SK-N-SH (cell line): ENCODE measurements around the gene GRK5. TPM values are rescaled to one million over a fixed set of nuclear protein-coding genes. Genes with fewer than 3 reads are reported as not detected.

Source experiments
- CTCF ChIA-PET: fragments of 300-600, 350-600 bp; formaldehyde crosslinking; extraction: SDS; loops from one replicate; lab custom pipeline; 2021; lab: Yijun Ruan, JAX
- POLR2A ChIA-PET: fragments of 350-600 bp; sonication (Branson Sonifier 250); formaldehyde crosslinking; extraction: SDS; loops from one replicate; lab custom pipeline; 2020; ENCODE audit warnings: antibody characterized with exemption, inconsistent platforms; lab: Yijun Ruan, JAX
- DNase-seq: peaks from one replicate; pipeline ENCODE4 v3.0.0; 2012
- H2AFZ ChIP-seq: fragments of 200-600 bp; sonication (generic); 2 replicates; pipeline ENCODE4 v1.8.1; 2016; ENCODE audit warnings: antibody characterized with exemption, mild to moderate bottlenecking, low read depth
- H3F3A ChIP-seq: fragments of 200-600 bp; sonication (generic); replicated peaks from 2 replicates; pipeline ENCODE3; 2016; ENCODE audit warnings: antibody characterized with exemption, mild to moderate bottlenecking; ENCODE audit not compliant: insufficient read depth
- H3K27ac ChIP-seq, 2 experiments: fragments of 200-500 bp in 1 of 2; fragments of 200-600 bp in 1 of 2; sonication (Bioruptor generic) in 1 of 2; sonication (generic), shearing (Covaris generic) in 1 of 2; 2 replicates each; pipeline versions ENCODE4 v1.5.1 to v1.6.1; 2014 to 2016; ENCODE audit warnings: low read depth in 2 of 2, inconsistent platforms in 1 of 2, low read length in 1 of 2, mild to moderate bottlenecking in 1 of 2, mixed read lengths in 1 of 2
- H3K27me3 ChIP-seq: fragments of 200-600 bp; sonication (generic), shearing (Covaris generic); 2 replicates; pipeline ENCODE4 v1.6.1; 2016; ENCODE audit warnings: mixed run types; ENCODE audit not compliant: insufficient read depth
- H3K36me3 ChIP-seq, 2 experiments: fragments of 200-500 bp in 1 of 2; fragments of 200-600 bp in 1 of 2; sonication (Bioruptor generic) in 1 of 2; sonication (generic) in 1 of 2; replicated peaks in 1 of 2; 2 replicates each; pipeline versions ENCODE3 to v1.5.1; 2014 to 2016; ENCODE audit warnings: low read length in 1 of 2, mild to moderate bottlenecking in 1 of 2; ENCODE audit not compliant: insufficient read depth in 2 of 2, control insufficient read depth in 1 of 2
- H3K4me1 ChIP-seq, 2 experiments: fragments of 200-500 bp in 1 of 2; fragments of 200-600 bp in 1 of 2; sonication (Bioruptor generic) in 1 of 2; sonication (generic), shearing (Covaris generic) in 1 of 2; 2 replicates each; pipeline versions ENCODE4 v1.5.1 to v1.6.1; 2014 to 2016; ENCODE audit warnings: low read depth in 1 of 2, low read length in 1 of 2, mixed run types in 1 of 2; ENCODE audit not compliant: insufficient read depth in 2 of 2, control insufficient read depth in 1 of 2
- H3K4me2 ChIP-seq: fragments of 200-600 bp; sonication (generic), shearing (Covaris generic); 2 replicates; pipeline ENCODE4 v1.6.1; 2017; ENCODE audit warnings: mixed run types
- H3K4me3 ChIP-seq, 2 experiments: fragments of 200-500 bp in 1 of 2; fragments of 200-600 bp in 1 of 2; sonication (Bioruptor generic) in 1 of 2; sonication (generic), shearing (Covaris generic) in 1 of 2; 2 replicates each; pipeline versions ENCODE4 v1.5.1 to v1.8.1; 2014 to 2016; ENCODE audit warnings: low read depth in 2 of 2, inconsistent platforms in 1 of 2, low read length in 1 of 2, mild to moderate bottlenecking in 1 of 2, mixed read lengths in 1 of 2, moderate library complexity in 1 of 2
- H3K79me2 ChIP-seq: fragments of 200-600 bp; sonication (generic); 2 replicates; pipeline ENCODE4 v1.8.1; 2017; ENCODE audit warnings: mild to moderate bottlenecking; ENCODE audit not compliant: insufficient read depth
- H3K9ac ChIP-seq: fragments of 200-600 bp; sonication (generic); 2 replicates; pipeline ENCODE4 v1.6.1; 2017; ENCODE audit warnings: mixed run types
- H3K9me2 ChIP-seq: fragments of 200-600 bp; sonication (generic); 2 replicates; pipeline ENCODE4 v1.6.1; 2017; ENCODE audit warnings: mixed run types
- H3K9me3 ChIP-seq: fragments of 200-600 bp; sonication (generic); 2 replicates; pipeline ENCODE4 v1.6.1; 2017; ENCODE audit warnings: mixed run types, mild to moderate bottlenecking, moderate library complexity
- H4K20me1 ChIP-seq: fragments of 200-600 bp; sonication (generic); 2 replicates; pipeline ENCODE4 v1.6.1; 2017; ENCODE audit warnings: mild to moderate bottlenecking, mixed run types; ENCODE audit not compliant: insufficient read depth
- ELF1 ChIP-seq: IDR thresholded peaks from 2 replicates; pipeline ENCODE4 v1.4.0; 2012
- EZH2phosphoT487 ChIP-seq: fragments of 200-600 bp; sonication (generic); IDR thresholded peaks from 2 replicates; pipeline ENCODE4 v1.6.1; 2017; ENCODE audit warnings: low read depth, mixed run types, mild to moderate bottlenecking, antibody characterized with exemption, moderate library complexity, borderline replicate concordance
- FOSL2 ChIP-seq: IDR thresholded peaks from 2 replicates; pipeline ENCODE4 v1.4.0; 2012; ENCODE audit warnings: low read depth, mild to moderate bottlenecking, moderate library complexity, borderline replicate concordance
- FOXJ3 ChIP-seq: sonication (generic); formaldehyde crosslinking; IDR thresholded peaks from 2 replicates; pipeline ENCODE4 v1.5.1; 2020; ENCODE audit warnings: mild to moderate bottlenecking, missing genetic modification reagents
- FOXM1 ChIP-seq: IDR thresholded peaks from 2 replicates; pipeline ENCODE4 v1.4.0; 2012; ENCODE audit warnings: low read depth, mild to moderate bottlenecking
- GABPA ChIP-seq: IDR thresholded peaks from 2 replicates; pipeline ENCODE4 v1.4.0; 2012; ENCODE audit warnings: low read depth, mild to moderate bottlenecking
- GATA2 ChIP-seq: sonication (generic); formaldehyde crosslinking; IDR thresholded peaks from 2 replicates; pipeline ENCODE4 v1.5.0; 2020; ENCODE audit warnings: mild to moderate bottlenecking, missing genetic modification reagents
- MXI1 ChIP-seq: IDR thresholded peaks from 2 replicates; pipeline ENCODE4 v1.6.1; 2012; ENCODE audit warnings: mild to moderate bottlenecking, low read depth, low read length, improper control_type of control experiment
- NRF1 ChIP-seq: IDR thresholded peaks from 2 replicates; pipeline ENCODE4 v1.6.1; 2012; ENCODE audit warnings: low read depth, mild to moderate bottlenecking, low read length
- RAD21 ChIP-seq: IDR thresholded peaks from 2 replicates; pipeline ENCODE4 v1.6.1; 2012; ENCODE audit warnings: mild to moderate bottlenecking, low read length
- RXRA ChIP-seq: IDR thresholded peaks from 2 replicates; pipeline ENCODE4 v1.4.0; 2012; ENCODE audit warnings: low read depth, mild to moderate bottlenecking, borderline replicate concordance
- SIN3A ChIP-seq: IDR thresholded peaks from 2 replicates; pipeline ENCODE4 v1.6.1; 2012; ENCODE audit warnings: low read depth, mild to moderate bottlenecking, low read length, moderate library complexity, borderline replicate concordance
- SMC3 ChIP-seq: IDR thresholded peaks from 2 replicates; pipeline ENCODE4 v1.6.1; 2012; ENCODE audit warnings: low read depth, low read length, improper control_type of control experiment
- TAF1 ChIP-seq: IDR thresholded peaks from 2 replicates; pipeline ENCODE4 v1.6.1; 2012; ENCODE audit warnings: low read depth, mild to moderate bottlenecking, low read length, moderate library complexity, borderline replicate concordance
- TCF12 ChIP-seq: IDR thresholded peaks from 2 replicates; pipeline ENCODE4 v1.4.0; 2012
- TEAD4 ChIP-seq: IDR thresholded peaks from 2 replicates; pipeline ENCODE4 v1.4.0; 2012; ENCODE audit warnings: mild to moderate bottlenecking, borderline replicate concordance; ENCODE audit not compliant: insufficient read depth
- ZBTB33 ChIP-seq: IDR thresholded peaks from 2 replicates; pipeline ENCODE4 v1.4.0; 2012; ENCODE audit warnings: low read depth, borderline replicate concordance
- WGBS: methylation state at CpG from one replicate; pipeline ENCODE4 v1.1.6; 2017; ENCODE audit warnings: low lambda C conversion rate; 5-methylcytosine and 5-hydroxymethylcytosine counted together
- polyA plus RNA-seq, 3 experiments: library from polyadenylated mRNA; depleted of rRNA; stranded (reverse); fragments of >200 nt; gene quantifications; 2 replicates each; pipeline ENCODE4 v1.2.3, GENCODE V29; 2012

GRK5 gene
- polyA plus RNA-seq, 1 of the 3 experiments (the other 2 are of a cell fraction), result 12.1 TPM

DNA sequence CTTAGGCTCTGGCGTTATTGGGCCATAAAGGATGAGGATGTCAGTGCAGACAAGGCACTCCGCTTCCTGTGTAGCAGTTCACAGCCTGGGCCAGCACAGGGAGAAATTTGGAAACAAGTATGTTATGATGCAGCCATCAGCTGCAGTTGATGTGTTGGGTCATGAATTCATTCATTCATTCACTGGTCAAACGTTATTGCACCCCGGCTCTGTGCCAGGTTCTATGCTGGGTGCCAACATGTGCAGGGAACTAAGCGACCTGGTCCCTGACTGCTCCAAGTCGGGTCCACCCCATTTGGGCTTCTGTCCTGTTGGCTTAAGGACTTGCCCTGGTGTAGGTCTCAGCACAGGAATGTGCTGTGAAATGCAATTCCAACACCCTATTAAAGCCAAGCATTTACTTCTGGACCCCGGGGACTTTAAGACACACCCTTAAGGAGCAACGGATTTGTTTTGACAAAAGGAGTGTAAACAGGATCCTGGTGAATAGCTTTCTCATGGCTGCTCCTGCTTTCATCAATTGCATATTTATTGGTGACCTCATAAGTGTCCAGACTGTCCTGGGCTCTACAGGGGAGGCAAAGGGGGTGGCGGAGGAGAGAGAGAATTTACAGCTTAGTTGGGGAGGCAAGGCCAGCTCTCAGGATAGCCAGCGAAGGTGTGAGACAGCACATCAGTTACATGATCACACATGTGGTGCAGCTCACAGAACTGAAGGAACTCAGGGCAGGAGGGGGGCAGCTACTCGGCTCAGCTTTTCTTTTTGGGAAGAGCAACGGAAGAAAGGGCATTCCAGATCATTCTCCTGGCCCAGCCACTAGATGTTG, 158.6 kb downstream of the GRK5 start:
- POLR2A ChIA-PET, result no interaction called here
- no peak overlapping the region for H3K27ac ChIP-seq

GRCh38 chr10:119367841-119368549, 160.6 kb downstream of the GRK5 start:
- Histone ChIP-seq H3K4me1 (peaks cover 15 to 67% of the 10 kb centered on the region in 2 experiments), H3K9ac (no peak overlapping the region), H2AFZ (no peak overlapping the region), H3K27me3 (no peaks in the 10 kb centered on the region), H3K27ac (no peak overlapping the region), H3F3A (peaks cover 6% of the 10 kb centered on the region), H3K4me2 (no peak overlapping the region), H3K79me2 (no peaks in the 10 kb centered on the region), H3K4me3 (no peak overlapping the region), H3K9me2 (no peaks in the 10 kb centered on the region), H4K20me1 (no peaks in the 10 kb centered on the region), H3K36me3 (no peaks in the 10 kb centered on the region), H3K9me3 (no peaks in the 10 kb centered on the region)
- 90% methylated on average over 5 of the region's 21 CpGs for WGBS
- POLR2A ChIA-PET, result no interaction called here
- DNase-seq, result no peak
- TF ChIP-seq ELF1, result no peak
- TF ChIP-seq FOXM1, result no peak
- no peak for TF ChIP-seq ZBTB33
- no peak for TF ChIP-seq TAF1
- no peak for TF ChIP-seq TEAD4
- TF ChIP-seq FOXJ3 (CRISPR knock-in tag), result no peak
- TF ChIP-seq RXRA, result no peak
- no peak for TF ChIP-seq EZH2phosphoT487
- TF ChIP-seq SMC3, result no peak
- TF ChIP-seq SIN3A, result no peak
- no peak for TF ChIP-seq RAD21
- TF ChIP-seq MXI1, result no peak
- no peak for TF ChIP-seq TCF12
- no peak for TF ChIP-seq FOSL2
- no peak for TF ChIP-seq GATA2 (CRISPR knock-in tag)
- TF ChIP-seq GABPA, result no peak
- CTCF ChIA-PET, result interaction anchor here (2.1 to 2.5 kb wide), 2 partner anchors 12 to 162 kb away, joined by 7 to 10 read pairs; partner anchors contain the start of gene GRK5

More for the DNA sequence above, 158.6 kb downstream of the GRK5 start:
- Histone ChIP-seq H3K9me3 (no peaks in the 10 kb centered on the region), H3K27me3 (no peaks in the 10 kb centered on the region), H3K4me1 (peaks cover 8 to 61% of the 10 kb centered on the region in 2 experiments), H3F3A (peaks cover 4% of the 10 kb centered on the region), H3K36me3 (no peaks in the 10 kb centered on the region), H3K79me2 (no peaks in the 10 kb centered on the region), H3K4me2 (no peak overlapping the region), H4K20me1 (no peaks in the 10 kb centered on the region), H3K9me2 (no peaks in the 10 kb centered on the region), H3K4me3 (no peak overlapping the region), H2AFZ (no peak overlapping the region), H3K9ac (no peak overlapping the region)
- no peak for DNase-seq
- CTCF ChIA-PET, result interaction anchor here (1.0 to 4.1 kb wide), 6 partner anchors 11 to 160 kb away, joined by 3 to 23 read pairs (median 4); partner anchors contain the start of gene GRK5
- TF ChIP-seq RAD21, result no peak
- TF ChIP-seq FOSL2, result no peak
- no peak for TF ChIP-seq NRF1
- 92% methylated on average over 8 of the region's 12 CpGs for WGBS
